Measurements from ENCODE around the gene GPR156. TPM values are rescaled to one million over a fixed set of nuclear protein-coding genes. Genes with fewer than 3 reads are reported as not detected.

Gene GPR156
- polyA plus RNA-seq, 1 experiment, result 0.44 TPM

GRCh38 chr3:120145542-120146285 lies 139.3 kb downstream of the GPR156 start:
- H3K4me3 ChIP-seq (ENCODE audit: low read depth, low read length), result no peak overlapping the region
- POLR2A ChIA-PET, result no interaction called here
- TF ChIP-seq CTCF (IDR thresholded peaks at IDR 0.05; ENCODE audit: insufficient read depth, low read depth, low read length), result no peak
- DNase-seq (ENCODE audit: low read depth), result peak; percentile 68
- H3K27me3 ChIP-seq (ENCODE audit: control insufficient read depth, insufficient read depth, low read length), result no peaks in the 10 kb centered on the region
- CTCF ChIA-PET, result no interaction called here
- no peaks in the 10 kb centered on the region for H3K36me3 ChIP-seq (ENCODE audit: control insufficient read depth, insufficient read depth, low read length)

GRCh38 chr3:120144267-120144666 lies 140.8 kb downstream of the GPR156 start:
- Histone ChIP-seq H3K36me3 (ENCODE audit: control insufficient read depth, insufficient read depth, low read length) (no peaks in the 10 kb centered on the region), H3K27me3 (ENCODE audit: control insufficient read depth, insufficient read depth, low read length) (no peaks in the 10 kb centered on the region), H3K4me3 (ENCODE audit: low read depth, low read length) (no peak overlapping the region)
- no peak for DNase-seq (ENCODE audit: low read depth)
- no peak for TF ChIP-seq CTCF (IDR thresholded peaks at IDR 0.05; ENCODE audit: insufficient read depth, low read depth, low read length)
- CTCF ChIA-PET, result interaction anchor here (1.0 to 1.5 kb wide), 2 partner anchors 9 to 35 kb away, joined by 3 to 4 read pairs; no protein-coding TSS in a partner anchor
- POLR2A ChIA-PET, result interaction anchor here (0.6 kb wide), 2 partner anchors 9 to 507 kb away, joined by 3 to 4 read pairs; no protein-coding TSS in a partner anchor

- POLR2A ChIA-PET, result no interaction called here
- Histone ChIP-seq H3K4me3 (ENCODE audit: low read depth, low read length) (no peak overlapping the region), H3K27me3 (ENCODE audit: control insufficient read depth, insufficient read depth, low read length) (no peaks in the 10 kb centered on the region), H3K36me3 (ENCODE audit: control insufficient read depth, insufficient read depth, low read length) (no peaks in the 10 kb centered on the region)
- DNase-seq (ENCODE audit: low read depth), result no peak
- CTCF ChIA-PET, result interaction anchor here (1.5 kb wide), 1 partner anchor 35 kb away, joined by 3 read pairs; no protein-coding TSS in a partner anchor
- no peak for TF ChIP-seq CTCF (IDR thresholded peaks at IDR 0.05; ENCODE audit: insufficient read depth, low read depth, low read length)
Measured at GRCh38 chr3:120143676-120144075, 141.3 kb downstream of the GPR156 start.

- no peak for TF ChIP-seq CTCF (IDR thresholded peaks at IDR 0.05; ENCODE audit: insufficient read depth, low read depth, low read length)
- H3K27me3 ChIP-seq (ENCODE audit: control insufficient read depth, insufficient read depth, low read length), result no peaks in the 10 kb centered on the region
- no peaks in the 10 kb centered on the region for H3K36me3 ChIP-seq (ENCODE audit: control insufficient read depth, insufficient read depth, low read length)
- POLR2A ChIA-PET, result no interaction called here
- H3K4me3 ChIP-seq (ENCODE audit: low read depth, low read length), result no peak overlapping the region
- no peak for DNase-seq (ENCODE audit: low read depth)
- CTCF ChIA-PET, result no interaction called here
Measured at GRCh38 chr3:120142236-120142635, 142.8 kb downstream of the GPR156 start.

GRCh38 chr3:120140098-120140742 lies 144.8 kb downstream of the GPR156 start:
- CTCF ChIA-PET, result interaction anchor here (0.7 kb wide), 1 partner anchor 35 kb away, joined by 3 read pairs; no protein-coding TSS in a partner anchor

More at GRCh38 chr3:120140098-120140742, 144.8 kb downstream of the GPR156 start:
- Histone ChIP-seq H3K4me3 (ENCODE audit: low read depth, low read length) (no peak overlapping the region), H3K36me3 (ENCODE audit: control insufficient read depth, insufficient read depth, low read length) (no peaks in the 10 kb centered on the region), H3K27me3 (ENCODE audit: control insufficient read depth, insufficient read depth, low read length) (no peaks in the 10 kb centered on the region)
- DNase-seq (ENCODE audit: low read depth), result no peak
- no peak for TF ChIP-seq CTCF (IDR thresholded peaks at IDR 0.05; ENCODE audit: insufficient read depth, low read depth, low read length)
- POLR2A ChIA-PET, result no interaction called here
